K562 (cell line): ENCODE data around the gene CC2D1A. TPM values are rescaled to one million over a fixed set of nuclear protein-coding genes. Genes with fewer than 3 reads are reported as not detected.

Source experiments
- ATAC-seq: fragments of 200-7000 bp; cut with Tn5 transposase; 3 replicates; pipeline ENCODE4 v1.9.1; 2020; ENCODE audit warnings: moderate library complexity
- BruUV-seq: library from RNA; stranded (reverse); fragments of 400-500 nt; replicated peaks from 2 replicates; lab custom pipeline; 2021; lab: Mats Ljungman, UMichigan
- CTCF ChIA-PET: fragments of 300-600 bp; formaldehyde crosslinking; extraction: SDS; loops from one replicate; lab custom pipeline; 2021; ENCODE audit warnings: low intra/inter-chr PET ratio; lab: Yijun Ruan, JAX
- POLR2A ChIA-PET: fragments of 300-600, 350-650 bp; sonication (Branson Sonifier 250); formaldehyde crosslinking; extraction: SDS; loops from one replicate; lab custom pipeline; 2021; ENCODE audit warnings: antibody characterized with exemption, inconsistent platforms; lab: Yijun Ruan, JAX
- DNase-seq, 4 experiments: peaks; one replicate each; pipeline versions ENCODE4 v3.0.0 to v3.0.0-alpha.2; 2011 to 2018; ENCODE audit warnings: low spot score in 3 of 4, mixed read lengths in 3 of 4; ENCODE audit errors: extremely low read depth in 1 of 4
- FAIRE-seq: peaks from 2 replicates; lab custom pipeline; 2011; peaks lifted over from hg19 to GRCh38; lab: Jason Lieb, UNC
- H2AFZ ChIP-seq: 2 replicates; pipeline ENCODE4 v1.6.0; 2011; ENCODE audit warnings: low read depth, low read length, control low read depth, inconsistent platforms
- H3K27ac ChIP-seq: fragments of 200-600 bp; 3 replicates; pipeline ENCODE4 v1.8.0; 2011; ENCODE audit warnings: low read depth, mild to moderate bottlenecking, control low read depth, inconsistent platforms, low read length, moderate library complexity, mixed read lengths; ENCODE audit errors: extremely low read depth
- H3K27me3 ChIP-seq, 2 experiments: fragments of 300-600 bp in 1 of 2; 2 replicates in 1 of 2; 3 replicates in 1 of 2; pipeline versions ENCODE4 v1.6.0 to v1.8.0; 2011; ENCODE audit warnings: inconsistent platforms in 2 of 2, low read length in 2 of 2, mild to moderate bottlenecking in 1 of 2, mixed read lengths in 1 of 2, moderate library complexity in 1 of 2; ENCODE audit not compliant: control insufficient read depth in 2 of 2, insufficient read depth in 2 of 2
- H3K36me3 ChIP-seq: fragments of 300-600 bp; 3 replicates; pipeline ENCODE4 v1.8.0; 2011; ENCODE audit warnings: mild to moderate bottlenecking, low read length, inconsistent platforms; ENCODE audit not compliant: control insufficient read depth, insufficient read depth
- H3K4me1 ChIP-seq, 2 experiments: fragments of 200-600 bp in 1 of 2; replicated peaks in 1 of 2; 2 replicates in 1 of 2; 3 replicates in 1 of 2; pipeline versions ENCODE4 v1.5.1 to v1.8.0; 2011; ENCODE audit warnings: inconsistent platforms in 2 of 2, low read length in 2 of 2, mild to moderate bottlenecking in 1 of 2, mixed read lengths in 1 of 2, moderate library complexity in 1 of 2; ENCODE audit not compliant: control insufficient read depth in 2 of 2, insufficient read depth in 2 of 2
- H3K4me2 ChIP-seq: 2 replicates; pipeline ENCODE4 v1.6.1; 2011; ENCODE audit warnings: low read length, control low read depth, inconsistent platforms, mixed read lengths; ENCODE audit not compliant: insufficient read depth
- H3K4me3 ChIP-seq: fragments of 200-600 bp; sonication (generic), shearing (Covaris generic); 2 replicates; pipeline ENCODE4 v1.5.1; 2016; ENCODE audit warnings: control low read depth, inconsistent platforms
- H3K79me2 ChIP-seq: fragments of 200-600 bp; 3 replicates; pipeline ENCODE4 v1.8.0; 2011; ENCODE audit warnings: low read length, inconsistent platforms; ENCODE audit not compliant: control insufficient read depth, insufficient read depth
- H3K9ac ChIP-seq, 2 experiments: 2 replicates each; pipeline versions ENCODE4 v1.6.0 to v1.6.1; 2011; ENCODE audit warnings: low read depth in 2 of 2, low read length in 2 of 2, control low read depth in 1 of 2, inconsistent platforms in 1 of 2, mild to moderate bottlenecking in 1 of 2, mixed read lengths in 1 of 2; ENCODE audit not compliant: insufficient read depth in 1 of 2
- H3K9me1 ChIP-seq: one replicate; pipeline ENCODE4 v1.6.0; 2011; ENCODE audit warnings: inconsistent platforms, mild to moderate bottlenecking, low read length, moderate library complexity; ENCODE audit not compliant: control insufficient read depth, insufficient read depth
- H3K9me3 ChIP-seq: replicated peaks from 2 replicates; pipeline ENCODE4 v1.5.1; 2011; ENCODE audit warnings: low read depth, low read length, inconsistent platforms; ENCODE audit not compliant: control insufficient read depth, insufficient read depth
- H4K20me1 ChIP-seq: replicated peaks from 2 replicates; pipeline ENCODE4 v1.6.1; 2011; ENCODE audit warnings: low read length, inconsistent platforms, mixed read lengths; ENCODE audit not compliant: control insufficient read depth, insufficient read depth
- CTCFL ChIP-seq: IDR thresholded peaks from 2 replicates; pipeline ENCODE4 v1.6.1; 2011; ENCODE audit warnings: borderline replicate concordance, low read depth, mild to moderate bottlenecking, moderate library complexity, low read length; ENCODE audit not compliant: insufficient read depth, poor library complexity, severe bottlenecking
- HEY1 ChIP-seq: fragments of 250-450 bp; sonication (Bioruptor Pico); IDR thresholded peaks from 2 replicates; pipeline ENCODE4 v1.5.0; 2020; ENCODE audit warnings: mild to moderate bottlenecking, moderate library complexity, borderline replicate concordance
- HMBOX1 ChIP-seq: sonication (generic); IDR thresholded peaks from 2 replicates; pipeline ENCODE4 v1.6.1; 2016
- HMGN3 ChIP-seq: IDR thresholded peaks from 2 replicates; pipeline ENCODE4 v1.6.1; 2011; ENCODE audit warnings: borderline replicate concordance, low read depth, mild to moderate bottlenecking, mixed read lengths, low read length; ENCODE audit not compliant: insufficient read length; ENCODE audit errors: extremely low read depth
- ILF3 ChIP-seq: fragments of 450-650 bp; IDR thresholded peaks from 2 replicates; pipeline ENCODE4 v1.6.1; 2018; ENCODE audit warnings: antibody characterized with exemption, mild to moderate bottlenecking, moderate library complexity, borderline replicate concordance
- MTA1 ChIP-seq: fragments of 450-650 bp; IDR thresholded peaks from 2 replicates; pipeline ENCODE4 v1.6.1; 2017; ENCODE audit warnings: borderline replicate concordance
- NFE2L1 ChIP-seq: fragments of 450-650 bp; IDR thresholded peaks from 2 replicates; pipeline ENCODE4 v1.6.1; 2016; ENCODE audit warnings: missing genetic modification characterization, low read depth, mild to moderate bottlenecking, missing compliant biosample characterization, moderate library complexity, borderline replicate concordance
- PHTF2 ChIP-seq: fragments of 250-450 bp; sonication (Bioruptor Pico); IDR thresholded peaks from 2 replicates; pipeline ENCODE4 v1.5.0; 2021; ENCODE audit warnings: mild to moderate bottlenecking
- POLR2A ChIP-seq: fragments of 450-650 bp; conservative IDR thresholded peaks from 2 replicates; pipeline ENCODE4 v1.6.1; 2016
- POLR2G ChIP-seq: fragments of 200-400 bp; formaldehyde crosslinking; IDR thresholded peaks from 2 replicates; pipeline ENCODE4 v1.6.1; 2017; ENCODE audit warnings: low read depth, mild to moderate bottlenecking, antibody characterized with exemption, low read length, moderate library complexity
- STAT6 ChIP-seq: sonication (generic); formaldehyde crosslinking; IDR thresholded peaks from 2 replicates; pipeline ENCODE4 v1.8.1; 2023; ENCODE audit warnings: mild to moderate bottlenecking, missing genetic modification reagents
- ZNF76 ChIP-seq: fragments of 250-450 bp; sonication (Bioruptor Pico); IDR thresholded peaks from 2 replicates; pipeline ENCODE4 v1.4.0; 2020; ENCODE audit warnings: mild to moderate bottlenecking, moderate library complexity, borderline replicate concordance
- WGBS: fragments of 100-300 bp; shearing (Covaris generic); methylation state at CpG from one replicate; pipeline ENCODE4 v1.1.6; 2016; ENCODE audit warnings: low coverage, mixed read lengths; ENCODE audit not compliant: insufficient coverage; ENCODE audit errors: missing lambda C conversion rate; 5-methylcytosine and 5-hydroxymethylcytosine counted together
- in situ Hi-C: fragments of 300-500 bp; cut with MboI; formaldehyde crosslinking; loops from 4 replicates; pipeline ENCODE4 v1.15.0; 2018; ENCODE audit warnings: inconsistent platforms, mixed read lengths
- intact Hi-C: fragments of 100-400 bp; cut with micrococcal nuclease; formaldehyde crosslinking; loops from 2 replicates; pipeline ENCODE4 v1.14.2; 2022
- polyA plus RNA-seq, 8 experiments: library from polyadenylated mRNA; depleted of rRNA in 4 of 8; stranded (reverse) in 5 of 8; unstranded in 3 of 8; fragments of >200 nt; fragmentation: Nextera tagmentation in 2 of 8; fragmentation: Illumina TruSeq in 1 of 8; extraction: Ambion mirVana in 2 of 8; extraction: Trizol in 1 of 8; gene quantifications; 2 replicates each; pipeline versions ENCODE4 v1.2.1 to v1.2.3, GENCODE V29; 2011 to 2014; ENCODE audit warnings: inconsistent platforms in 1 of 8, missing spikeins in 1 of 8
- total RNA-seq, 7 experiments: library from RNA; depleted of rRNA in 6 of 7; stranded (reverse); fragments of >200 nt in 6 of 7; fragmentation: Illumina TruSeq in 2 of 7; extraction: Trizol in 2 of 7; gene quantifications; 2 replicates each; pipeline versions ENCODE4 v1.2.1 to v1.2.3, GENCODE V29; 2011 to 2021; ENCODE audit warnings: low replicate concordance in 1 of 7

CC2D1A gene
- total and polyA plus RNA-seq, 9 of the 15 experiments (the other 6 are each of a cell fraction or from before 2014, with no cell fraction given) = 0.32 to 31.0 (median 12.9) TPM

GRCh38 chr19:13872695-13873389 is 33.2 kb upstream of the CC2D1A start:
- intact Hi-C loops = no loop called here
- H3K9me3 ChIP-seq = no peaks in the 10 kb centered on the region
- POLR2A ChIA-PET = interaction anchor here (1.0 to 1.5 kb wide), 2 partner anchors 26 to 208 kb away, joined by 3 to 5 read pairs; no protein-coding TSS in a partner anchor
- H3K4me3 ChIP-seq = peak overlapping the region; percentile 58
- no peaks in the 10 kb centered on the region for H3K27me3 ChIP-seq
- H3K79me2 ChIP-seq = no peaks in the 10 kb centered on the region
- peak; percentile 82 to 92 (median 90) for DNase-seq
- H3K9me1 ChIP-seq = no peaks in the 10 kb centered on the region
- H3K4me2 ChIP-seq = peak overlapping the region; percentile 77
- FAIRE-seq = peak; percentile 78
- peak; percentile 94 for ATAC-seq
- H3K27ac ChIP-seq = peak overlapping the region; percentile 42; the same call in 1 of the 3 replicates
- H3K4me1 ChIP-seq = peaks cover 6 to 36% of the 10 kb centered on the region in 2 experiments
- H4K20me1 ChIP-seq = no peaks in the 10 kb centered on the region
- CTCF ChIA-PET = interaction anchor here (0.6 kb wide), 1 partner anchor 101 kb away, joined by 3 read pairs; no protein-coding TSS in a partner anchor
- H2AFZ ChIP-seq = peak overlapping the region; percentile 96
- peak overlapping the region; percentile 62 to 89; a peak in 3 of 4 replicates for H3K9ac ChIP-seq
- BruUV-seq = no TSS peak
- in situ Hi-C loops = loop anchor here (10.0 kb wide), 1 partner anchor 612 kb away; no protein-coding TSS in a partner anchor
- under 1% methylated on average over 29 of the region's 45 CpGs for WGBS
- H3K36me3 ChIP-seq = no peaks in the 10 kb centered on the region
- TF ChIP-seq STAT6 (CRISPR knock-in tag) (no peak), NFE2L1 (no peak), POLR2A (no peak; the same call in 1 of the 2 replicates), HEY1 (no peak), CTCFL (peak; percentile 90), ZNF76 (CRISPR knock-in tag) (no peak), HMGN3 (peak; percentile 38), MTA1 (peak; percentile 54; the same call in 1 of the 2 replicates), PHTF2 (CRISPR knock-in tag) (no peak), POLR2G (peak; percentile 63), ILF3 (no peak), HMBOX1 (no peak)
